ENCODE results near the gene TWIST2. TPM values are rescaled to one million over a fixed set of nuclear protein-coding genes. Genes with fewer than 3 reads are reported as not detected.

Gene TWIST2
- total RNA-seq, 1 experiment from 2014 or later: 0.22 TPM

GRCh38 chr2:238872026-238872425, 24.1 kb downstream of the TWIST2 start:
- Histone ChIP-seq H3K9me3 (ENCODE audit: control insufficient read depth, low read depth, low read length) (no peaks in the 10 kb centered on the region), H4K8ac (replicated peaks; ENCODE audit: insufficient read length, low read depth, low read length) (no peak overlapping the region), H4K91ac (ENCODE audit: insufficient read length, low read depth, low read length) (no peak overlapping the region), H3K4me2 (ENCODE audit: insufficient read depth, insufficient read length, low read length) (no peak overlapping the region), H3K79me1 (ENCODE audit: insufficient read depth, low read depth, low read length, poor library complexity, severe bottlenecking) (no peaks in the 10 kb centered on the region), H3K79me2 (ENCODE audit: insufficient read depth, low read length) (no peaks in the 10 kb centered on the region), H3K23ac (ENCODE audit: insufficient read length, low read depth, low read length) (no peak overlapping the region), H2AFZ (ENCODE audit: low read length) (no peak overlapping the region), H3K27me3 (ENCODE audit: insufficient read depth, low read length) (no peaks in the 10 kb centered on the region), H3K27ac (ENCODE audit: insufficient read length, low read depth, low read length) (no peak overlapping the region), H4K20me1 (ENCODE audit: control insufficient read depth, insufficient read depth, insufficient read length) (no peaks in the 10 kb centered on the region), H3K4ac (ENCODE audit: low read depth, low read length) (no peak overlapping the region), H3T11ph (ENCODE audit: low read length) (no peak overlapping the region), H2BK15ac (ENCODE audit: low read depth, low read length) (no peak overlapping the region), H2BK120ac (ENCODE audit: low read depth, low read length, poor library complexity, severe bottlenecking) (no peak overlapping the region), H3K14ac (ENCODE audit: insufficient read depth, low read length) (no peak overlapping the region), H2BK5ac (ENCODE audit: insufficient read length, low read length) (no peak overlapping the region), H3K4me1 (ENCODE audit: insufficient read depth, low read length) (no peaks in the 10 kb centered on the region), H2AK5ac (ENCODE audit: insufficient read length, low read length) (no peak overlapping the region), H3K9ac (ENCODE audit: extremely low read depth, insufficient read length, low read length) (no peak overlapping the region), H3K56ac (ENCODE audit: insufficient read length, low read depth, low read length) (no peak overlapping the region), H2BK12ac (ENCODE audit: insufficient read length, low read depth, low read length) (no peak overlapping the region), H4K5ac (ENCODE audit: insufficient read length, low read depth, low read length) (no peak overlapping the region), H3K23me2 (ENCODE audit: insufficient read length, low read depth, low read length, poor library complexity, severe bottlenecking) (no peaks in the 10 kb centered on the region), H2BK20ac (ENCODE audit: low read depth, low read length, poor library complexity, severe bottlenecking) (no peak overlapping the region), H3K18ac (ENCODE audit: insufficient read length, low read depth, low read length) (no peak overlapping the region)
- Mint-ChIP-seq H3K4me1 (peaks cover 0 to 4% of the 10 kb centered on the region in 2 experiments; a peak in 1 of 4 replicates), H3K9me3 (peaks cover 0 to 6% of the 10 kb centered on the region in 2 experiments; a peak in 2 of 5 replicates), H3K27ac (peak overlapping the region in 1 of 3 experiments; percentile 59; a peak in 1 of 7 replicates), H3K27me3 (ENCODE audit: low read depth) (peaks cover 17% of the 10 kb centered on the region), H3K4me3 (no peak overlapping the region; a peak in 1 of 5 replicates), H3K36me3 (ENCODE audit: insufficient read depth in 1 of 3, low read depth in 3 of 3) (peaks cover 0 to 1% (median 0%) of the 10 kb centered on the region in 3 experiments; a peak in 1 of 7 replicates)
- no peak for TF ChIP-seq CTCF (conservative IDR thresholded peaks at IDR 0.05)
- WGBS (ENCODE audit: extremely low coverage, insufficient read length, low lambda C conversion rate): no CpG with 5 or more reads among the region's 7 CpGs
- no peak for DNase-seq

Data from H9 (cell line).